ENCODE data around the gene PPP1R15A.

- TF ChIP-seq CTCF (conservative IDR thresholded peaks at IDR 0.05 in 1 of 2, IDR thresholded peaks at IDR 0.05 in 1 of 2; ENCODE audit: low read depth in 1 of 2, low read length in 2 of 2), result no peak
- no peak for TF ChIP-seq EZH2 (IDR thresholded peaks at IDR 0.05; ENCODE audit: low read length, missing control alignments)
Measured at GRCh38 chr19:48868114-48868886, 3.9 kb upstream of the PPP1R15A start, which contains the start of gene PLEKHA4.

Data from fibroblast of lung (primary cell).